LHCN-M2 (cell line): ENCODE results near the gene SAMD9L. TPM values are rescaled to one million over a fixed set of nuclear protein-coding genes. Genes with fewer than 3 reads are reported as not detected.

Experiments used
- DNase-seq: peaks from one replicate; pipeline ENCODE4 v3.0.0-alpha.2; 2012; ENCODE audit warnings: low read depth
- polyA plus RNA-seq: library from polyadenylated mRNA; unstranded; fragments of >200 nt; gene quantifications from one replicate; pipeline ENCODE4 v1.2.1, GENCODE V29; 2012; ENCODE audit warnings: missing spikeins
- total RNA-seq: library from RNA; depleted of rRNA; stranded (reverse); fragments of >200 nt; gene quantifications from 2 replicates; pipeline ENCODE4 v1.2.3, GENCODE V29; 2014; rRNA removed

SAMD9L gene
- 18.5 and 28.4 TPM in 2 replicates for total RNA-seq
- polyA plus RNA-seq: 7.5 TPM

GRCh38 chr7:93148144-93148543, at the start of gene SAMD9L:
TSS of gene SAMD9L (minus strand) at chr7:93148385. CDS start at chr7:93135971, 12,414 bp downstream.
- peak; percentile 56 for DNase-seq

- no peak for DNase-seq
Measured at GRCh38 chr7:93196336-93196735, 48.2 kb upstream of the SAMD9L start.

GRCh38 chr7:93194386-93194785, 46.2 kb upstream of the SAMD9L start:
- peak; percentile 73 for DNase-seq

GRCh38 chr7:93188870-93189634, 40.9 kb upstream of the SAMD9L start:
- no peak for DNase-seq

GRCh38 chr7:93185303-93186027, 37.3 kb upstream of the SAMD9L start:
- DNase-seq: peak; percentile 8

- DNase-seq: no peak
Measured at GRCh38 chr7:93179173-93179572, 31.0 kb upstream of the SAMD9L start.

GRCh38 chr7:93178213-93178612, 30.0 kb upstream of the SAMD9L start:
- peak; percentile 41 for DNase-seq

DNA sequence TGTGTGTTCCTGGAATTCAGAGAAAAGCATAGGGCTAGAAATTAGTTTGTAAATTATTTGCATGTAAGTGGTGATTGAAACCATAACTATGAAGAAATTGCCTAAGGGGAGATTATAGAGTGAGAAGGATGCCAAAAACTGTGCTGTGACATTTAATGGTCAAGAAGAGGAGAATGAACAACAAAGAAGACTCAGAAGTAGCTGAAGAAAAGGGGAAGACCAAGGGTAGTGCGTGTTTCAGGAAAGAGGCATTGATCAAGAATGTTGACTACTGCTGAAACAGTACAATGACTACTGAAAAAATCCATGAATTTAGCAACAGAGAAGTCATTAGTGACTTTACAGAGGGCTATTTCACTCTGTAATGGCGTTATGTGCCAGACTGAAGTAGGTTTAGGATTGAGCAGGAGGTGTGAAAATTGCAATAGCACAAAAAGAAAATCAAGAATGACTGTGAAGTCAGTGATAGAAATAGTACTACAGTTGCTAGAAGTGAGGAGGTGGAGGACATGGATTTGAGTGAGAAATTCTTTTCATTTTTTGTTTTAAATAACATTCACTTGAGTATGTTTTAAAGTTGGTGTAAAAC, 28.9 kb upstream of the SAMD9L start:
- DNase-seq: no peak

DNA sequence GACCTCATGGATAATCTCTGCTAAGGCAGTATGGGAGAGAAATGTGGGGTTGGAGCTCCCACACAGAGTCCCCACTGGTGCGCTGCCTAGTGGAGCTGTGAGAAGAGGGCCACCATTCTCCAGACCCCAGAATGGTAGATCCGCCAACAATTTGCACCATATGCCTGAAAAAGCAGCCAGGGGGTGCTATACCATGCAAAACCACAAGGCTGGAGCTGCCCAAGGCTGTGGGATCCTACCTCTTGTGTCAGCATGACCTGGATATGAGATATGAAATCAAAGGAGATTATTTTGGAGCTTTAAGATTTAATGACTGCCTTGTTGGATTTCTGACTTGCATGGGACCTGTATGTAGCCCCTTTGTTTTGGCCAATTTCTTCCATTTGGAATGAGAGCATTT, 27.0 kb upstream of the SAMD9L start:
- no peak for DNase-seq

DNA sequence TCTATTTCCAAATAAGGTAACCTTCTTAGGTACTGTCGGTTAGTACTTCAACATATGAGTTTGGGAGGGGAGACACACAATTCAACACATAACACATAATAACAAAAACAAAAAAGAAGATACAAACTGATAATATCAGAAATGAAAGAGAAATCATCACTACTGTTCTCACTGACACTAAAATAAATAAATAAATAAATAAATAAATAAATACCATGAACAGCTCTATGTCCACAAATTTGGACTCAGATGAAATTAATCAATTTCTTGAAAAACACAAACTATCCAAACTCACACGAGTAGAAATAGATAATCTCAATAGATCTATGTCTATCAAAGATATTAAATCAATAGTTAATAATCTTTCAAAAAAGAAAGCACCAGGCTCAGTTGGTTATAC, 24.5 kb upstream of the SAMD9L start:
- DNase-seq: no peak

- DNase-seq: peak; percentile 29
Measured at GRCh38 chr7:93171606-93172226, 23.5 kb upstream of the SAMD9L start.

DNA sequence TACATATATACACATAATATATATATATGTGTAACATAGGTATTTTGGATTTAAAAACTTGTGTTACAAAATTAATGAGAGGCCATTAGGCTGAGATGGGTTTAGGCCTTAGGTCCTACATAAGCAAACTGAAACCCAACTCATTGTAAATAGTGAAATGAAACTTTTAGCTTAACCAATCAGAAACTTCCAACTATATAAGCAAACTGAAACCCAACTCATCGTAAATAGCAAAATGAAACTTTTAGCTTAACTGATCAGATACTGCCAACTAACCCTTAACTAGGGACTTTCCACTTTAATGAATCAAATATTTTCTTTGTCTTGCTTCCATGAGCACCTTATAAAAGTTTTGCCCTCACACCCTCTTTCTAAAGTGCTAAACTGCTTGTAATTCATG, 17.3 kb upstream of the SAMD9L start:
- peak; percentile 23 for DNase-seq

GRCh38 chr7:93164766-93165165, 16.6 kb upstream of the SAMD9L start:
- no peak for DNase-seq

- no peak for DNase-seq
Measured at GRCh38 chr7:93161181-93161762, 13.1 kb upstream of the SAMD9L start.

- no peak for DNase-seq
Measured at GRCh38 chr7:93160410-93160809, 12.2 kb upstream of the SAMD9L start.

GRCh38 chr7:93159490-93159889, 11.3 kb upstream of the SAMD9L start:
- peak; percentile 29 for DNase-seq

DNA sequence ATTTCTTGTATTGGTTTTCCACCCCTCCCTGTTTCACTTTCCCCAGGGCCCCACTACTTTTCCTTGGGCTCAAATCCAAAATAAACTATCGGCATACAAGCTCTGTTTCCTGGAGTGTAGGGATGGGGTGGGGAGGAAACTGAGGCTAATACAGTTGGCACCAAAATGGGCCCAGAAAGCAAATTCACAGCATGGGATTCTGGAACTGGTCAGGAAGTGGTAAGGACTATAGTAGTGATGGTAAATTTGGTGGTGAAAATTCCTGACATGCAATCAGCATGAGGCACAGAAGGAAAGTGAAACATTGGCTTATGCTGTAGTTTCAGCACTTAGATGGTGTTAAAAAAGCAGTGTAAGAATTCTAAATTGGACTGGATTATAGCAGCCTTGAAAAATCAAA, 8.7 kb upstream of the SAMD9L start:
- DNase-seq: peak; percentile 59

DNA sequence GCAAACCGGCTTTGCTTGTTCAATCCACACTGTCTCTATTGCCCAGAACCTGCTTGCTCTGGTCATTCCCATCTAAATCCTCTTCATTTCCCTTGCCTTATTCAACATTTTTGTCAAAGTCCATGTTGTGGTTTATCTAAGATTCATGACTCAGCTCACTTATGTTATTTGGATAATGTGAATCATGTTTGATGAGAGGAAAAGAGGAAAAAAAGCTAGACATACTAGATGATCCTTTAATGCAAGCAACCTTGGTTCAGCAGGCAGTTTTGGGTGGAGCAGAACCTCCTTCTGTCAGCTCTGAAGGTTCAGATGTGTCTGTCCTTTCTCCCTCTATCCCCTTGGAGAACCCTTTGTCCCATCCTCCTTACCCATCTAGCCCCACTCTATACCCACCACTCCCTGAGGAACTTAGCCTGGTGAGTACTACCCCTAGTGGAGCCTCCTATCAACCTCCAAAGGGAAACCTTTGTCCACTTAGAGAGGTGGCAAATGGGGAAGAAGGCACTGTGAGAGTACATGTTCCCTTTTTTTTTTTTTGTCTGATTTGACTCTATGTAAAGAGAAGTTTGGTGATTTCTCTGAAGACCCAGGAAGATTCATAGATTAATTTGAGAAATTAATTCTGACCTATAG, 2.1 kb upstream of the SAMD9L start:
- peak; percentile 87 for DNase-seq

DNA sequence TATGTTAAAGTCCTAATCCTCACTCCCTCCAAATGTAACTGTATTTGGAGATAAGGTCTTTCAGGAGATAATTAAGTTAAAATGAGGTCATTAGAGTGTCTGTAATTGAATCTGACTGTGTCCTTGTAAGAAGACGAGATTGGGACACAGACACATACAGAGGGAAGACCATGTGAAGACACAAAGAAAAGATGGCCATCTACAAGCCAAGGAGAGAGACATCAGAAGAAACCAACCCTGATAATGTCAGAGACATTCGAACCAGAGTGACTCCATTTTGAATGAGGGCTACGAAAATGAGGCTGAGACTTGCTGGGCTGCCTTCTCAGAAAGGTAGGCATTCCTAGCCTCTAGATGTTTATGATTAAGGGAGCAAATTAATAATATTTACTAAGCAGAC, 542 bp upstream of the SAMD9L start:
- DNase-seq: no peak

GRCh38 chr7:93147363-93147762, 822 bp downstream of the SAMD9L start:
- DNase-seq: peak; percentile 67

- DNase-seq: peak; percentile 24
Measured at GRCh38 chr7:93146472-93147141, 1.6 kb downstream of the SAMD9L start.
